Fibroblast of skin of abdomen (primary cell): ENCODE data around the gene SLC38A1.
A peak's percentile ranks its signal among the peaks of the same experiment; 100 is the strongest.
"Not testable (repeated sequence)": the region's sequence is repeated elsewhere in the genome, so short reads cannot be mapped to it uniquely, and the experiment has no call there.

Experiments
- DNase-seq: peaks from one replicate; pipeline ENCODE4 v3.0.0-alpha.2; 2013

Gene SLC38A1

DNA sequence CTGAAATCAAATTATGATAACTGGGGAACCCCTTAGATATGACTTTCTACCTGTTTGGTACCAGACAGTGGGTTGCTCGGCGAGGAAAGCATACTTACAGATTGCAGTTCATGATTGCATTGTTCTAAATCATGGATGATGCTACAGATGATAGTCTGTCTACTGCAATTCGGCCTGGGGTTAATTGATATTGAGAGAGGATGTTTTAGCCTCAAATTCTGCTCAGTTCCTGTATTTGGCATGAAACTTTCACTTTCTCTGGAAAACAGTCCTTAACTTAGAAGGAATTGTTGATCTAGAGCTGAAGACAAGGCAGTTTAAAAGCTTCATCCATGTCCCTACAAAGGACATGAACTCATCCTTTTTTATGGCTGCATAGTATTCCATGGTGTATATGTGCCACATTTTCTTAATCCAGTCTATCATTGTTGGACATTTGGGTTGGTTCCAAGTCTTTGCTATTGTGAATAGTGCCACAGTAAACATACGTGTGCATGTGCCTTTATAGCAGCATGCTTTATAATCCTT, 106.2 kb downstream of the SLC38A1 start:
- DNase-seq = not testable (repeated sequence)

DNA sequence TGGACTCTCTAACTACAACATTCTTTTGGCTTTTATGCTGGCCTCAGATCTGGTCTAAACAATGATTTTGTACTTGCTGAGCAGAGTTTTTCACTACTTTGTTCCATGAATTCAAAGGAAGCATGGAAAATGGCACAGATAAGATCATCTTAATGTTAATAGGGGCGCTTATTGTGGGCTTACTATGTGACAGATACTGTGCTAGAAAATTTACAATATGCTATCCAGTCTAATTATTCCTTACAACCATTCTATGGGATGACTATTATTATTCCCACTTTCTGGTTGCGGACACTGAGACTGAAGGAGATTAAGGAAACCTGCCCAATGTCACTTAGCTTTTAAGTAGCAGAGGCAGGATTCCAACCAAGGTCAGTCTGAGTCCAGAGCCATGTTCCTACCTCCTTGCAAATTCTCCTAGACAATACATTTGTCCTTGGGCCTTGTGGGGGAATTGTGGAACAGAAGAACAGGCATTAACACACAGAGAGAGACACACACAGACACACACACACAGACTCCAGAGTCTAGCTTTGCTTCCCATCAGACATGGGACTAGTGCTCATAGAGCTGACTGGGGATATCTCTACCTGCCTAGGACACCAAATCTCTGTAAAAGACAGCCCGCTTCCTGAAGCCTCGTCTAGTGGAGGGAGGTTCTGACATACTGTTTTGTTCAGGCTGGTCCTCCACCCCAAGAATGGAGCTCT, 107.7 kb downstream of the SLC38A1 start:
- DNase-seq = no peak

DNA sequence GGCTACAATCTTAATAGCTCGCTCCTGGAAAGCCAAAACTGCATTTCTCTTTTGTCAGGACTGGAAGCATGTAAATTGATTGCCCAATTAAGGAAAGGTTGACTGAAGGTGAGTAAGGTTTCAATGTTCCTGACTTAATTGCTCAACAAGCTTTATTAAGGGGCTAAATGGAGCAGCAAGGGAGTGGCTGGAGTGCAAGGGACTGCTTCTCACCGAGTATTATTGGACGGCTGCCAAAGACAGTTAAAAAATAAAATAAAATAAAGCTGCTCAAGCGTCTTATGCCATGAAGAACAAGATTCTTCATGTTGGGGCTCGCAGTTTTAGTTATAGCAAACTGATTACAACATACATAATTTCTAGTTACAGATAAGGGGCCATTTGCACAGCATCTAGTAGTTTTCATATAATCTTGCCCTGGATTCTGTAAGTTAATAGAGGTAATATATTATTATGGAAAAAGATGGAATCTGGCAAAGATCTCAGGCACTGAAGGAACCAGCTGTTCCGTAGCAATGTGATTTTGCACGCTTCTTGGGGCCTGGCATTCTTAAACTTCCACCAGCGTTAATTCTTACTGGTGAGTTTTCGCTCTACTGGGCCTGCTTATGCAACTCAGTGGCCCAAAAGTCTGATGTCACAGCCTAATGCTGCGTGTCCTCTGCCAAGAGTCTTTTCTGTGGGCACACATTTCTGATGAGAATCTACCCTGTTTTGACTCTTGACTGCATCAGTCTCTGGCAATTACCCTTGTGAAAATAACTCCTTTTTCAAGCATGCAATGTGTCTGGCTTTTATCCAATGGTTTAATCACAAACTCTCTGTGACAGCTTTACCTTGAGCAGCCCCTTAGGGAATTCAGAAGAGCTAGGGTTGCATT, 108.5 kb downstream of the SLC38A1 start:
- peak; percentile 74 for DNase-seq

DNA sequence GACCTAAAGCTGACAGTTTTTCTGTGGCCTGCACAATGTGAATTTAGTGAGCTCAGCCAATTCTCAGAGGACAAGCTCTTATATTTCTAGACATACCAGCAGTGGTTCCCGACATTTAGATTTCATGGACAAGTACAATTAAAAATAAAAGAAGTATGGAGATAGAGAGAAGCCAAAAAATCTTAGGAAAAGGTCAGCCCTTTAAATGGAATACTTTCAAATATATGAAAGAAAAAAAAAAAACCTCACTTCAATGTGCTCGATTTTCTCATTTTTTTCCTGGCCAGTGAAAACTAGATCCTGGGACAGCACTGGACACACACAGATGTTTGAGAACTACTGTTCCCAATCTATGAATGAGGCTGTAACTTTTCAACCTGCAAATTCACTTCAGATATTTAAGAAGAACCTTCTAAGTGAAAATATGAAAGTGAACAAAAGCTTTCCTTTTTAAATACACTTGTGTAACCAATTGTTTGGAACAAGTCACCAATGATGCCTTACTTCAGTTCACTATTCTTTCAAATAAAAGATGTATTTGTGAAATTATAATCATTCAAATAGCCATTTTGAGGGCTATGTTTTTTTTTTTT, 109.4 kb downstream of the SLC38A1 start:
- DNase-seq = no peak

DNA sequence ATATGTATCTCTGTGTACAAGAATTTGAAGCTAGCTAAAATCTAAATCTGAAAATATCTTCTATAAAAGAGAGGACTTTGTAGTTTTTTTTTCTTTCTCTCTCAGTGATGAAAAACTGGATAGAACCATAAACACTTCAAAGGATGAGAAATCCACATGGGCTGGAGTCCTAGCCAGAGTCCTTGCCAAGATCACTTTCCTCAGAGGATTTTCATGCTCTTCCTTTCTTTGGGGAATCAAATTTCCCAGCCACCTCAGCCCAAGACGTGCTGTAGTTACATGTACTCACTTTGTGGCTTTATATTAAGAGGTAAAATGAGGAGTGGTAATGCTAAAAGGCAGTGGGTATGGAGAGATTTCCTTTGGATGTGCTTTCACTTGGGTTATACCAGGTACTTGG, 110.3 kb downstream of the SLC38A1 start:
- DNase-seq = no peak

DNA sequence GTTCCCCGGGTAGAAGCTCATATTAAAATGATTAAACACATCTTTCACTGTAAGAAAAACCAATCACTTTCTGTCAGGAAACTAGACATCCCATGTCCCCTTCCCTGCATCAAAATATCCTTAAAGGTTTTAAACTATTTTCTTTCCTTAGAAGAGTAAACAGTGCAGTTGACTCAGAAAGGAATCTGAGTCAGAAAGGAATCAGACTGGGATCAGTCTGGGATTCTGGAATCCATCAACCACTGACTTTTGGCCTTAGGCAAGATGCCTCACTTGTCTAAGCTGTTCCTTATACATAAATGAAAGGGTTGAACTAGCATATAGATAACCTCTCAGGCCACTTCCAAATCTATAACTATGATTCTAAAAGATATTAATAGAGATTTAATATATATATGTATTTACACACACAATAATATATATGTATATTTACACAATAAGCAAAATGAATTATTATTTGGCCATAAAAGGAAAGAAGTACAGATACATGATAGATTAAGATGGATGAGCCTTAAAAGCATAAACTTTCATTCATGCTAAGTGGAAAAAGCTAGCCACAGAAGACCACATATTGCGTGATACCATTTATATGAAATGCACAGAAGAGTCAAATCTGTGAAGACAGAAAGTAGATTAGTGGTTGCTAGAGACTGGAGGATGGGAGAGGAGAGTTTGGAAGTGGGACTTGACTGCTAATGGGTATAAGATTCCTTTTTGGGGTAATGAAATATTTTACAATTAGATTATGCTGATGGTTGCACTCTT, 114.4 kb downstream of the SLC38A1 start:
- peak; percentile 70 for DNase-seq

DNA sequence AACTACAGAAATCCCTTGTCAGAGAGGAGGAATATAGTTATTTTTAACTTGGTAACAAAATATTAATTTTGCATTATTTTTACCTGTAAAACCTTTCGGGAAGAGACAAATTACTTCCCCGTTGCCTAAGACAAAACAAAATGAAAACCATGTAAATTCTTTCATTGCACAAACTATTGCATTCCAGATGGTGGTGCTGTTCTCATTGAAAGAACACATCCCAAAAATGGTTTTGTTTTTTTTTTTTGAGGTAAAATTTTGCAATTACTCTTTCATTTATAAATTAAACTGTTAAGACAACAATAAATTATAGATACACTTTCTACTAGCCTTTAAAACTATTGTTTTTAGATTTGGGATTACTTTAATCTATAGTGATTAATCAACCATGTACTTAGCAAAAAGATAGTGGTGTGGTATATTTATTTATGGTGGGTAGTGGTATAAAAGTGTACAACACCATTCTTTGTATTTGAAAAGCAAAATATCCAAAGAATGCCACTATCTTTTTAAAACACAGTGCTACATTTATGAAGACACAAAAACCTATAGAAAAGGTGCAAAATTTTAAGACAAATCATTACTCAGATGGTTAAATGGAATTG, 115.5 kb downstream of the SLC38A1 start:
- DNase-seq = peak; percentile 31

DNA sequence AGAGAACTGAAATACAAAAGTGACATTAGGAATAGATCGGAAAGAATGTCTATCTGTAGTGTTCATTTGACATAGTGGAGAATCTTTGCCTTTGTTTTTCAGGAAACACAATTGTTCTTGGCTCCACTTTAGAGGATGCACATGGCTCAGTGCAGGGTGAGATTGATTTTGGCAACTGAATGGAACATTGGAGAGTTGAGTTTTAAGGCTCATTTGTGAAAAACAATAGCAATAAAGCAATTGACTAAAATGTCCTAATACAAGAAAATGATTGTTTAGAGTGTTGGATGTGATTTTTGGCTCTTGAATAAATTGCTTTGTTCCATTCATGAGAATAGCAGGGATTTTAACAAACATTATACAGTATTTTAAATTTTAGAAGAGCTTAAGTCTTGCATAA, 116.4 kb downstream of the SLC38A1 start:
- no peak for DNase-seq

DNA sequence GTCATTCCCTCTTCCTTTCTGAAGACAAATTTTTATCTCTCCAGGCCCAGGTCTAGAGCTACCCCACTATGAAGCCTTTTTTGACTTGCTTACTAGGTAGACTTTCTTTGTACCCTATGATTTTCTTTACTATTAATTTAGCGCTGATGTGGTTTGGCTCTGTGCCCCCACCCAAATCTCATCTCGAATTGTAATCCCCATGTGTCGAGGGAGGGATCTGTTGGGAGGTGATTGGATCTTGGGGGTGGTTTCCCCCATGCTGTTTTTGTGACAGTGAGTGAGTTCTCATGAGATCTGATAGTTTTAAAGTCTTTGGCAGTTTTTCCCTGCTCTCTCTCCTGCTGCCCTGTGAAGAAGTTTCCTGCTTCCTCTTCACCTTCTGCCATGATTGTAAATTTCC, 118.1 kb downstream of the SLC38A1 start:
- DNase-seq = no peak

DNA sequence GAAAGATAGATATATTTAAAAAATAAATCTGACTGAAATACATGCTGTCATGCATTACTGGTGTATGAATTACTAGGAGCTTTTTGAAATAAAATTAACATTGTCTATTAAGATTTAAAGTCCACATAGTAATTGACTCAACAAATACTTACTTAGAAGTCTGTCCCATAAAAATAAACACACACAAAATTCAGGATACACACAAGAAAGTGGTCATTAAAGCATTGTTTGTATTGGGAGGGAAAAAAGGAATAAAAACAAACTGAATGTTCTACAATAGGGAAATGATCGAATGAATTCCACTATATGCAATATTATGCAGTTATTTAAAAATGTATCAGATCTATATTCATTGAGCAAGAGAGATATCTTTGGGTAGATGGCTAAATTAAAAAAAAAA, 118.9 kb downstream of the SLC38A1 start:
- DNase-seq = no peak

DNA sequence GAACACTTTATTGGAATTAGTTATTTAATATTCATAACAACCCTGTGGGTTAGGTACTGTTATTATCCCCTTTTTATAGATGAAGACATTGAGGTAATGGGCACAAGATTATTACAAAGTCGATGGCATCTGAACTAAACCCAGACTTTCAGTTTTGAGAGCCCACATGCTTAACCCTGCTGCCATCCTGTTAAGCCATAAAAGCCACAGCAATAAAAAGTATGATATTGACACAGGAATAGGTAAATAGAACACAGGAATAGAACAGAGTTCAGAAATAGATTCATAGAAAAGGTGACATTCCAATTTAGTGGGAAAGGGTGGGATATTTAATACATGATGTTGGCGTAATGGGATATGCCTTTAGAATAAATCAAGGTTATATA, 119.8 kb downstream of the SLC38A1 start:
- no peak for DNase-seq

DNA sequence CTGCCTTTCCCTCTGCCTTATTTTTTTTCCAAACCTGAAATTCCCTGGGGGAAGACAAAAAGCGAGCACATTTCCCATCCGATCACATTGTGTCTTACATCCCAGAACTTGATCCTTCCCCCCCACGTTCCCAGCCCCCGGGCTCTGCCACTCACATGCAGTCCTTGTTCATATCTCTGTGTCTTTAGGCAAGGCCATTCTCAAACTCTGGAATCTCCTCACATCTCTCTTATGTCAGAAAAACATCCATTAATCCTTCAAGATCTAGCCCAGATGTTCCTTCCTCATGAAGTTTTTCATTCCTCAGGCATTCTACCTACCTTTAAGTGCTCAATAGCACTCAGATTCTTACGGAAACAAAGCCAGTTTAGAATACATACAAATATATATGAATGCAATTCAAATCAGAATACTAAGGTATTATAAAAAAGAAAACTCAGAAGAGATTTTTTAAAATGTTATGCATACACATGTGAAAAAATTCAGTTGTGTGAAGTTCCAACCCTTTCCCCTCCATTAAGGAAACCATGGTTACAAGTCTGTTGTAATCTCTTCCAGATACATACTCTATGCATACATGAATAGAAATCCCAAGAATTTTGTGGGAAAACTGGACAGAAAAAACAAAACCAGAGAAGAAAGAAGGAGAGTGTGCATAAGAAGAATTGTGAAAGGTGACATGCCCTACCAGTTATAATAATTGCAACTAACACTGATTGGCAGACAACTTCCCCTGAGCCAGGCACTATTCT, 120.3 kb downstream of the SLC38A1 start:
- DNase-seq = peak; percentile 57

DNA sequence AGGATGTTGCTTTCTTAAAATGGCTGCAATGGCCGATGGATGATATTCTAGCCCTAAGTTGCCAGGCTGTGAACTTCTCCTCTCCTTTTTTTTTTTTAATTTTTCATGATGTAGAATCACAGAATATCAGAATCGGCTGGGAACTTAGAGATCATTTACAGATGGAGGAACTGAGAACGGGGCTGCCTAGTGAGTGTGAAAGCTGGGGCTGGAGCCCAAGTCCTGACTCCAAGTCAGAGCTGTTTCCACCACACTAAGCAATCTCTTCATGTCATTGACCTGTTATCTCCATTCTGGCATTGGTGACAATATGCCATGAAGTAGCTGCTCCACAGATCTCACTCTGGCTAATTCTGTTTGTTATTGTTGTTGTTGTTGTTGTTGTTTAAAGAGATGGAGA, 121.7 kb downstream of the SLC38A1 start:
- DNase-seq = no peak

DNA sequence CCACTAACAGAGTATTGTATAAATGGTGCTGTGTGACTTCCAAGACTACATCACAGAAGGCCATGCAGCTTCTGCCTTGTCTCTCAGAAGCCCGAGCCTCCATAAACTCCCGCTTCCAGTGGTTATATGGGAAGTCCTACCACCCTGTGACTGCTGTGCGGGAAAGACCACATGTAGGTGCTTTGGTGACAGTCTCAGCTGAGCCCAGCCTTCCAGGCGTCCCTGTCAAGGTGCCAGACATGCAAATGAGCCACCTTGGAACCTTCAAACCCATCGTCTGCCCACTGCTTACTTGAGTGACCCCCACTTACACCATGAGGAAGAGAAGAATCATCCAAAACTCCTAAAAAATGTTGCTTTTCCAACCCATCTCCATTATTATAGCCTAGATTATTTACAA, 123.0 kb downstream of the SLC38A1 start:
- DNase-seq = no peak

DNA sequence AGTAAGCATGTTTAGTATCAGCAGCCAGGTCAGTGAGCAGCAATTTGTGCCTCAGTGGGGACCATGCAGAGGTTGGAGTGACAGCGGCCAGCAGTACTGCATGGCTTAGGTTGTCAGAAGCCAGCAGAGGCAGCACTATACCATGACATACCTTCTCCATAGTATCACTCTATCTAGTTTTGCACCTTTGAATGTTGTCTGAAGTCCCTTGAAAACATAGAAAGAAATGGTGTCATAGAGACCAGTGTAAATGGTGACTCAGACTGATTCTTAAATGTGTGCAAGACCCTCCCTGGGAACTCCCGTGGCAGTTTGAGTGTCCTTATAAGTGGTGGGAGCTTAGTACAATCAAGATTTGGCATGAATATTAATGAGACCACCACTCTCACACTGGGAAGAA, 124.4 kb downstream of the SLC38A1 start:
- no peak for DNase-seq

DNA sequence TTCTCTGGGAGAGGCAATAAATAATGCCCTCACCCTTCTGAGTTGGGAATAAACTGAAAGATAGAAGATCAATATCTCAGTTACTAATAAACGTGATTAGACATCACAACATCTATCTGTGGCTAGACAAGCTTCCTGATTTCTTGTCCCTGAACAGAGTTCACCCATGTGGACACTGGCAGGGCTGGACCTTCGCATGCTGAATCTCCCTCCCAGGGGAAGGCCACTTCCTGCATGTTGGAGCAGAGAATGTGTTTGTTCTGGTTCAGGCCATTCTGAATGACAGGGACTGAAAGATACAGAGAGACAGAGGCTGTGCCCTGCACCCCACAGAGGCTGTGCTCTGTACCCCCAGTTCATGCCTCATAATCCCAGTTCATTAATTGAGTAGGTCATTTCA, 132.6 kb downstream of the SLC38A1 start:
- no peak for DNase-seq

DNA sequence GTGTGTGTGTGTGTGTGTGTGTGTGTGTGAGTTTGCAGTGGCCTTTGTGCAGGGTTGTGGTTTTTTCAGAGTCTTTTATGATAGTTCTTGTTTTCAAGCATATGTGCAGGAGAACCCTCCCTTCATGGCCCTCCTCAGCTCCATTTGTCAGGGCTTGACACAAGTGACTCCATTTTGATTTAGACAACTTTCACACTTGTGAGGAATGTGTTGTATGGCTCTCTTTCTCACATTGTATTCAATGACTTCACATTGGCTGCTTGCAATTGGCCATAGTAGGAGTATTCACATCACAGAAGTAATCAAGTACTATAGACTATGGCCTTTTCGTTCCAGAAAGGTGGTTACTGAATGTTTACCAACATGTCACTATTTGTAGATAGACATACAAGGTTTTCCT, 133.1 kb downstream of the SLC38A1 start:
- no peak for DNase-seq

DNA sequence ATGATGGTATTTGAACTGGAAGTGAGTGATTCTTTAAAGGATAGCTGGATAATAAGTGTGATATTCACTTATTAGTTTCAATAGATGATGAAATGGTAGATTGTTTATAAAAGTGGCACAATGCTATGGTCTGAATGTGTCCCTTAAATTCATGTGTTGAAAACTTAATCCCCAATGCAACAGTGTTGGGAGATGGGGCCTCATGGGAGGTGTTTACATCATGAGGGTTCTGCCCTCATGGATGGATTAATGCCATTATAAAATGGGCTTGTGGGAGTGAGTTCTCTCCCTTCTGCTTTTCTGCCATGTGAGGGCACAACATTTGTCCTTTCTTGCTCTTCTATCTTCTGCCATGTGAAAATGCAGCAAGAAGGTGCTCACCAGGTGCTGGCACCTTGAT, 134.0 kb downstream of the SLC38A1 start:
- no peak for DNase-seq

DNA sequence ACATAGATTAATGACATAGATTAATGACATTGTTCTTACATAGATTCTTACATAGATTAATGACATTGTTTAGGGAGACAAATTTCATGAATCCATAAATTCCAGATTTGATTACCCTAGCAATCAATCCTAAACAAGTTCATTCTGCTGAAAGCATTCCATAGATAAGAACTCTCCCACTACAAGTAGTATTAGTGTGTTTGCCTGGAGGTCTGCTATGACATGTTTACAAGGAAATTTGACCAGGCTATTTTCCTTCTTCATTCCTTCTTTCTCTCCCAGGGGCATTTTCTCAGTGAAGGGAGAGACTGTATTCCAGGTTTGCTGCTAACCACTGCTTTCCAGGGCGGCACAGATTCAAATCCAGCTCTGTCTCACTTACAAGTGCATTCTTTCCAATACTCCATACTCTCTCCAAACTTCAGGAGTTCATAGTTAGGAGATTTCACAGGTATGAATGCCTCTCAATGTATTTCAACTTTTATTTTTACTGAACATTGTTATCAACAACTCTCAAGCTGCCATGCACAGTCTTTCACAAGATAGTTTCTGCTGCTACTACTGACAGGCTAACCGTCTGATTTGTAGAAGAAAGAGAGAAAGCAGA, 134.5 kb downstream of the SLC38A1 start:
- no peak for DNase-seq

DNA sequence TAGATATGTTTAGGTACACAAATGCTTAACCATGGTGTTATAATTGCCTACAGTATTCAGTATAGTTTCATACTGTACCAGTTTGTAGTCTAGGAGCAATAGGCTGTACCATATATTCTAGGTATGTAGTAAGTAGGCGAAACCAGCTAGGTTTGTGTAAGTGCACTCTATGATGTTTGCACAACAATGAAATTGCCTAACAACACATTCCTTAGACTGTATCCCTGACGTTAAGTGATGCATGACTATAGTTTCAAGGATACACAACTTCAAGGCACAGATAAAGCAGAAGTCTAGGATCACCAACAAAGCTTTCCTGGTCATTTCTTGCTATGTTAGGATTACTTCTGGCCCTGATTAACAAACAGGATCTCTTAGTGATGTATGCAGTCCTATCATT, 135.1 kb downstream of the SLC38A1 start:
- no peak for DNase-seq
